Measurements from ENCODE around the gene LIPT2.

DNA sequence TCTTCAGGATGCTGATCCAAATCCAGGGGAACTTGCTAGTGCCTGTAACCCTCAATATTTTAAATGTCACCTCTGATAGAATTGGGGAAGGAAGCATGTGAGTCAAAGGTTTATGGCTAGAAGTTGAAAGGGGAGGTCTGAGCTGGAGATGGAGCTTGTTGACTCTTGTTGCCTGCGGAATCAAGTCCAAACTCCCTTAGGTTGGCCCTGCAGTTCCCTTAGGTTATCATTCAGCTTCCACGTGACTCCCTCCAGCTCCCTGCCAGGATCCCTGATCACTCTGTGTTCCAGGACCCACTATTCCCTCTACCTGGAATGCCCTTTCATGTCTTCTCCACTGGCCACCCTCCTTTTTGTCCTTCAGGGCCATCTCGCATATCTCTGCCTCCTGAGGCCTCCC lies 26.2 kb upstream of the LIPT2 start:
- TF ChIP-seq NFRKB (IDR thresholded peaks at IDR 0.05) (no peak), FOXK2 (IDR thresholded peaks at IDR 0.05) (no peak), ZNF384 (IDR thresholded peaks at IDR 0.05) (no peak), ARNT (IDR thresholded peaks at IDR 0.05) (no peak), FOXM1 (IDR thresholded peaks at IDR 0.05; ENCODE audit: borderline replicate concordance) (no peak)
